ENCODE results near the gene PRKCA. TPM values are rescaled to one million over a fixed set of nuclear protein-coding genes. Genes with fewer than 3 reads are reported as not detected.

The PRKCA gene
- total RNA-seq, 2 donors from 2014 or later = 6.5 to 6.6 TPM

GRCh38 chr17:66459811-66460270, 157.4 kb downstream of the PRKCA start:
- peaks cover 11% of the 10 kb centered on the region for H3K4me1 ChIP-seq
- WGBS, 2 donors = 71 to 76% methylated on average over 7 of the region's 7 CpGs
- H3K27me3 ChIP-seq = no peaks in the 10 kb centered on the region
- H3K9me3 ChIP-seq = no peaks in the 10 kb centered on the region
- H3K36me3 ChIP-seq (replicated peaks in 1 of 2; ENCODE audit: insufficient read depth in 1 of 2, low read depth in 2 of 2) = no peaks in the 10 kb centered on the region
- intact Hi-C loops (cut with DNase I) = no loop called here
- TF ChIP-seq POLR2A (IDR thresholded peaks at IDR 0.05) = no peak
- TF ChIP-seq CTCF (IDR thresholded peaks at IDR 0.05) = no peak
- peak overlapping the region in 1 of 4 donors; percentile 35 for H3K27ac ChIP-seq
- DNase-seq (peak in 3 of 4 donors; percentile 34 to 71 (median 35)), ATAC-seq (peak; percentile 45)
- no peak overlapping the region for H3K4me3 ChIP-seq

- Histone ChIP-seq H3K4me3 (no peak overlapping the region), H3K4me1 (peaks cover 11% of the 10 kb centered on the region), H3K27me3 (no peaks in the 10 kb centered on the region), H3K27ac (no peak overlapping the region), H3K36me3 (replicated peaks in 1 of 2; ENCODE audit: insufficient read depth in 1 of 2, low read depth in 2 of 2) (no peaks in the 10 kb centered on the region), H3K9me3 (no peaks in the 10 kb centered on the region)
- WGBS, 2 donors = 78 to 96% methylated on average over 6 of the region's 6 CpGs
- ATAC-seq (no peak), DNase-seq (no peak)
- TF ChIP-seq POLR2A (IDR thresholded peaks at IDR 0.05) (no peak), CTCF (IDR thresholded peaks at IDR 0.05) (no peak)
- intact Hi-C loops (cut with DNase I) = no loop called here
Measured at GRCh38 chr17:66460558-66460957, 158.1 kb downstream of the PRKCA start.

- TF ChIP-seq POLR2A (IDR thresholded peaks at IDR 0.05) (no peak), CTCF (IDR thresholded peaks at IDR 0.05) (no peak)
- H3K27me3 ChIP-seq = no peaks in the 10 kb centered on the region
- H3K36me3 ChIP-seq (replicated peaks in 1 of 2; ENCODE audit: insufficient read depth in 1 of 2, low read depth in 2 of 2) = no peaks in the 10 kb centered on the region
- DNase-seq (no peak), ATAC-seq (no peak)
- peaks cover 11% of the 10 kb centered on the region for H3K4me1 ChIP-seq
- WGBS, 2 donors = 69 to 90% methylated on average over 7 of the region's 7 CpGs
- no peak overlapping the region for H3K4me3 ChIP-seq
- H3K9me3 ChIP-seq = no peaks in the 10 kb centered on the region
- no peak overlapping the region for H3K27ac ChIP-seq
- intact Hi-C loops (cut with DNase I) = no loop called here
Measured at GRCh38 chr17:66461343-66461995, 159.1 kb downstream of the PRKCA start.

GRCh38 chr17:66462010-66462409, 159.6 kb downstream of the PRKCA start:
- no peak for TF ChIP-seq CTCF (IDR thresholded peaks at IDR 0.05)
- TF ChIP-seq POLR2A (IDR thresholded peaks at IDR 0.05) = no peak
- Histone ChIP-seq H3K27ac (no peak overlapping the region), H3K4me1 (peaks cover 11% of the 10 kb centered on the region), H3K4me3 (no peak overlapping the region), H3K9me3 (no peaks in the 10 kb centered on the region), H3K27me3 (no peaks in the 10 kb centered on the region), H3K36me3 (replicated peaks in 1 of 2; ENCODE audit: insufficient read depth in 1 of 2, low read depth in 2 of 2) (no peaks in the 10 kb centered on the region)
- whole genome bisulfite sequencing, 2 donors = 68 to 88% methylated on average over 4 of the region's 4 CpGs
- intact Hi-C loops (cut with DNase I) = no loop called here
- DNase-seq (no peak), ATAC-seq (no peak)

- TF ChIP-seq CTCF (IDR thresholded peaks at IDR 0.05) (no peak), POLR2A (IDR thresholded peaks at IDR 0.05) (no peak)
- ATAC-seq (no peak), DNase-seq (no peak)
- Histone ChIP-seq H3K27ac (no peak overlapping the region), H3K36me3 (replicated peaks in 1 of 2; ENCODE audit: insufficient read depth in 1 of 2, low read depth in 2 of 2) (no peaks in the 10 kb centered on the region), H3K4me3 (no peak overlapping the region), H3K27me3 (no peaks in the 10 kb centered on the region), H3K4me1 (peaks cover 31% of the 10 kb centered on the region), H3K9me3 (no peaks in the 10 kb centered on the region)
- intact Hi-C loops (cut with DNase I) = no loop called here
- 68 to 71% methylated on average over 3 of the region's 3 CpGs for WGBS, 2 donors
Measured at GRCh38 chr17:66464921-66465320, 162.5 kb downstream of the PRKCA start.
